22Rv1 (cell line): ENCODE measurements around the gene SLC2A10.

Experiments
- H3K27ac ChIP-seq: fragments of 450-650 bp; 2 replicates; pipeline ENCODE4 v1.5.1; 2017
- CTCF ChIP-seq: fragments of 450-650 bp; IDR thresholded peaks from 2 replicates; pipeline ENCODE4 v1.5.1; 2017; ENCODE audit warnings: mild to moderate bottlenecking
- ZFX ChIP-seq: fragments of 450-650 bp; IDR thresholded peaks from 2 replicates; pipeline ENCODE4 v1.6.1; 2017; ENCODE audit warnings: antibody characterized with exemption, borderline replicate concordance

SLC2A10 gene

GRCh38 chr20:46709459-46710152 lies at the start of gene SLC2A10:
Gene SLC2A10 (plus strand): TSS chr20:46709649. CDS start chr20:46709737, 88 bp downstream.
- H3K27ac ChIP-seq = peak within 1 kb of the TSS; percentile 96
- TF ChIP-seq ZFX = no peak
- peak; percentile 16 for TF ChIP-seq CTCF

GRCh38 chr20:46660487-46660886 lies 49.0 kb upstream of the SLC2A10 start:
- H3K27ac ChIP-seq = no peak overlapping the region
- TF ChIP-seq CTCF = no peak
- TF ChIP-seq ZFX = no peak

- TF ChIP-seq CTCF = no peak
- H3K27ac ChIP-seq = no peak overlapping the region
These were observed 47.8 kb upstream of the SLC2A10 start for GRCh38 chr20:46661659-46662058.

GRCh38 chr20:46663531-46663930 lies 45.9 kb upstream of the SLC2A10 start:
- no peak for TF ChIP-seq CTCF
- no peak for TF ChIP-seq ZFX
- no peak overlapping the region for H3K27ac ChIP-seq

GRCh38 chr20:46665602-46666001 lies 43.8 kb upstream of the SLC2A10 start:
- H3K27ac ChIP-seq = no peak overlapping the region
- TF ChIP-seq ZFX = no peak

- TF ChIP-seq ZFX = no peak
- TF ChIP-seq CTCF = no peak
These were observed 43.1 kb upstream of the SLC2A10 start for GRCh38 chr20:46666306-46666705.

GRCh38 chr20:46666818-46667515 lies 42.5 kb upstream of the SLC2A10 start:
- no peak overlapping the region for H3K27ac ChIP-seq
- TF ChIP-seq CTCF (no peak), ZFX (no peak)

More at GRCh38 chr20:46666306-46666705, 43.1 kb upstream of the SLC2A10 start:
- H3K27ac ChIP-seq = no peak overlapping the region
